HL-60 (cell line): ENCODE results near the gene SMLR1.

Source experiments
- CTCF ChIP-seq: IDR thresholded peaks from one replicate; pipeline ENCODE4 v1.5.1; 2011; ENCODE audit warnings: low read length, control low read depth, inconsistent platforms; ENCODE audit not compliant: insufficient read depth
- GABPA ChIP-seq: IDR thresholded peaks from 2 replicates; pipeline ENCODE4 v1.6.1; 2012; ENCODE audit warnings: low read depth

GRCh38 chr6:130846501-130846900 lies 19.3 kb downstream of the SMLR1 start:
- TF ChIP-seq GABPA, result no peak
- TF ChIP-seq CTCF, result no peak
